IMR-90 (cell line): ENCODE data around the gene IMPG2. TPM values are rescaled to one million over a fixed set of nuclear protein-coding genes. Genes with fewer than 3 reads are reported as not detected.

Experiments used
- ATAC-seq: fragments of 200-7000 bp; cut with Tn5 transposase; 2 replicates; pipeline ENCODE4 v1.9.1; 2020; ENCODE audit warnings: low read depth, mild to moderate bottlenecking, moderate library complexity
- BruUV-seq: library from RNA; stranded (reverse); fragments of 400-500 nt; replicated peaks from 2 replicates; lab custom pipeline; 2021; lab: Mats Ljungman, UMichigan
- CTCF ChIA-PET: fragments of 300-600 bp; formaldehyde crosslinking; extraction: SDS; loops from one replicate; lab custom pipeline; 2021; ENCODE audit warnings: antibody characterized with exemption; lab: Yijun Ruan, JAX
- POLR2A ChIA-PET: fragments of 300-600 bp; sonication (Branson Sonifier 250); formaldehyde crosslinking; loops from one replicate; lab custom pipeline; 2022; ENCODE audit warnings: antibody characterized with exemption; ENCODE audit not compliant: unreplicated experiment; lab: Charles Lee
- DNase-seq: peaks from one replicate; pipeline ENCODE4 v3.0.0; 2013
- H2AFZ ChIP-seq: replicated peaks from 2 replicates; pipeline ENCODE3; 2013; ENCODE audit warnings: low read length, mild to moderate bottlenecking; ENCODE audit not compliant: poor library complexity
- H2AK5ac ChIP-seq: 2 replicates; pipeline ENCODE4 v1.6.1; 2013; ENCODE audit warnings: low read depth, low read length, inconsistent platforms
- H2AK9ac ChIP-seq: replicated peaks from 2 replicates; pipeline ENCODE3; 2013; ENCODE audit warnings: mild to moderate bottlenecking, low read depth, low read length, moderate library complexity; ENCODE audit not compliant: poor library complexity
- H2BK120ac ChIP-seq: 2 replicates; pipeline ENCODE4 v1.6.1; 2013; ENCODE audit warnings: low read depth, low read length, inconsistent platforms
- H2BK15ac ChIP-seq: 3 replicates; pipeline ENCODE4 v1.6.1; 2013; ENCODE audit warnings: low read depth, low read length, inconsistent platforms
- H2BK20ac ChIP-seq: 2 replicates; pipeline ENCODE4 v1.6.1; 2013; ENCODE audit warnings: low read depth, mild to moderate bottlenecking, inconsistent platforms, low read length, moderate library complexity
- H2BK5ac ChIP-seq: 2 replicates; pipeline ENCODE4 v1.6.1; 2013; ENCODE audit warnings: mild to moderate bottlenecking, low read depth, low read length, inconsistent platforms; ENCODE audit not compliant: poor library complexity, severe bottlenecking
- H3K14ac ChIP-seq: replicated peaks from 2 replicates; pipeline ENCODE4 v1.6.1; 2013; ENCODE audit warnings: low read depth, low read length, inconsistent platforms
- H3K18ac ChIP-seq: 2 replicates; pipeline ENCODE4 v1.6.1; 2013; ENCODE audit warnings: low read depth, low read length, control low read depth
- H3K23ac ChIP-seq: 2 replicates; pipeline ENCODE4 v1.6.1; 2013; ENCODE audit warnings: low read depth, low read length, inconsistent platforms
- H3K27ac ChIP-seq: 2 replicates; pipeline ENCODE4 v1.5.1; 2013; ENCODE audit warnings: mild to moderate bottlenecking, control low read depth, low read length; ENCODE audit not compliant: insufficient read depth
- H3K27me3 ChIP-seq: 2 replicates; pipeline ENCODE4 v1.6.1; 2013; ENCODE audit warnings: low read length; ENCODE audit not compliant: control insufficient read depth, insufficient read depth
- H3K36me3 ChIP-seq: 2 replicates; pipeline ENCODE4 v1.6.1; 2013; ENCODE audit warnings: low read length, mixed read lengths; ENCODE audit not compliant: control insufficient read depth, insufficient read depth
- H3K4ac ChIP-seq: 2 replicates; pipeline ENCODE4 v1.6.1; 2013; ENCODE audit warnings: low read depth, low read length, inconsistent platforms
- H3K4me1 ChIP-seq: 2 replicates; pipeline ENCODE4 v1.6.1; 2013; ENCODE audit warnings: low read length, mixed read lengths; ENCODE audit not compliant: control insufficient read depth, insufficient read depth
- H3K4me2 ChIP-seq: 2 replicates; pipeline ENCODE4 v1.6.1; 2013; ENCODE audit warnings: low read depth, mild to moderate bottlenecking, control low read depth, low read length, moderate library complexity
- H3K4me3 ChIP-seq: 2 replicates; pipeline ENCODE4 v1.5.1; 2013; ENCODE audit warnings: low read depth, mild to moderate bottlenecking, control low read depth, low read length, moderate library complexity; ENCODE audit not compliant: insufficient read depth
- H3K56ac ChIP-seq: 2 replicates; pipeline ENCODE4 v1.6.1; 2013; ENCODE audit warnings: low read length, inconsistent platforms; ENCODE audit not compliant: insufficient read depth; ENCODE audit errors: extremely low read depth
- H3K79me1 ChIP-seq, 2 experiments: 2 replicates each; pipeline ENCODE4 v1.6.1; 2013; ENCODE audit warnings: low read length in 2 of 2, inconsistent platforms in 1 of 2, low read depth in 1 of 2
- H3K9ac ChIP-seq: 2 replicates; pipeline ENCODE4 v1.6.1; 2013; ENCODE audit warnings: low read depth, low read length, control low read depth
- H3K9me1 ChIP-seq: 2 replicates; pipeline ENCODE4 v1.6.1; 2013; ENCODE audit warnings: low read length, inconsistent platforms; ENCODE audit not compliant: insufficient read depth
- H3K9me3 ChIP-seq: 2 replicates; pipeline ENCODE4 v1.6.1; 2013; ENCODE audit warnings: low read length; ENCODE audit not compliant: control insufficient read depth, insufficient read depth
- H4K20me1 ChIP-seq: 2 replicates; pipeline ENCODE4 v1.6.1; 2013; ENCODE audit warnings: low read length, inconsistent platforms; ENCODE audit not compliant: insufficient read depth
- H4K5ac ChIP-seq: 2 replicates; pipeline ENCODE4 v1.6.1; 2013; ENCODE audit warnings: mild to moderate bottlenecking, low read depth, low read length, control low read depth
- H4K8ac ChIP-seq, 2 experiments: 2 replicates each; pipeline ENCODE4 v1.6.1; 2013; ENCODE audit warnings: low read depth in 2 of 2, low read length in 2 of 2, control low read depth in 1 of 2, inconsistent platforms in 1 of 2
- H4K91ac ChIP-seq: 2 replicates; pipeline ENCODE4 v1.6.1; 2013; ENCODE audit warnings: low read depth, low read length, inconsistent platforms; ENCODE audit not compliant: insufficient read depth
- BHLHE40 ChIP-seq: fragments of 150-350 bp; IDR thresholded peaks from 2 replicates; pipeline ENCODE4 v1.6.1; 2016; ENCODE audit warnings: mild to moderate bottlenecking, low read depth, low read length
- CEBPB ChIP-seq: IDR thresholded peaks from 2 replicates; pipeline ENCODE4 v1.6.1; 2012; ENCODE audit warnings: low read depth, low read length, improper control_type of control experiment
- CHD1 ChIP-seq: IDR thresholded peaks from 2 replicates; pipeline ENCODE4 v1.6.1; 2012; ENCODE audit warnings: low read depth, low read length, improper control_type of control experiment
- MAFK ChIP-seq: IDR thresholded peaks from 2 replicates; pipeline ENCODE4 v1.6.1; 2012; ENCODE audit warnings: low read depth, low read length, improper control_type of control experiment
- POLR2A ChIP-seq: IDR thresholded peaks from 2 replicates; pipeline ENCODE4 v1.6.1; 2012; ENCODE audit warnings: mild to moderate bottlenecking, low read depth, low read length
- RFX5 ChIP-seq: IDR thresholded peaks from 2 replicates; pipeline ENCODE4 v1.8.0; 2012; ENCODE audit warnings: low read depth, mild to moderate bottlenecking, low read length, moderate library complexity
- USF2 ChIP-seq: fragments of 150-350 bp; IDR thresholded peaks from 2 replicates; pipeline ENCODE4 v1.6.1; 2017; ENCODE audit warnings: mild to moderate bottlenecking, antibody characterized with exemption, low read length, low read depth
- dilution Hi-C: fragments of 300-500 bp; cut with HindIII; formaldehyde crosslinking; loops from one replicate; pipeline ENCODE4 v1.14.3; 2018; ENCODE audit warnings: low sequenced_read_pairs; ENCODE audit not compliant: unreplicated experiment
- in situ Hi-C: fragments of 300-500 bp; cut with MboI; formaldehyde crosslinking; loops from 3 replicates; pipeline ENCODE4 v1.14.3; 2019; ENCODE audit warnings: low sequenced_read_pairs, inconsistent platforms, mixed read lengths
- intact Hi-C: fragments of 100-400 bp; cut with micrococcal nuclease; formaldehyde crosslinking; loops from 2 replicates; pipeline ENCODE4 v1.10.0; 2022
- polyA plus RNA-seq, 3 experiments: library from polyadenylated mRNA; depleted of rRNA; stranded (reverse); fragments of >200 nt; gene quantifications; 2 replicates each; pipeline ENCODE4 v1.2.3, GENCODE V29; 2012; ENCODE audit warnings: low replicate concordance in 1 of 3
- total RNA-seq: library from RNA; depleted of rRNA; stranded (reverse); fragments of >200 nt; gene quantifications from 2 replicates; pipeline ENCODE4 v1.2.3, GENCODE V29; 2012

Gene IMPG2
- total and polyA plus RNA-seq, 2 of the 4 experiments (the other 2 are of a cell fraction), result 0.10 to 0.18 TPM

- Histone ChIP-seq H4K5ac (no peak overlapping the region), H3K27ac (no peak overlapping the region), H4K91ac (no peak overlapping the region), H2AK5ac (no peak overlapping the region), H3K36me3 (no peaks in the 10 kb centered on the region), H3K4me3 (no peak overlapping the region), H3K56ac (no peak overlapping the region), H4K20me1 (no peaks in the 10 kb centered on the region), H4K8ac (no peak overlapping the region), H2BK5ac (no peak overlapping the region), H2AK9ac (no peak overlapping the region), H2BK15ac (no peak overlapping the region), H3K4me2 (no peak overlapping the region), H2BK120ac (no peak overlapping the region), H3K9ac (no peak overlapping the region), H2BK20ac (no peak overlapping the region), H3K18ac (no peak overlapping the region), H3K79me1 (no peaks in the 10 kb centered on the region), H3K27me3 (no peaks in the 10 kb centered on the region), H3K23ac (no peak overlapping the region), H3K9me1 (no peaks in the 10 kb centered on the region), H3K9me3 (no peaks in the 10 kb centered on the region), H2AFZ (no peak overlapping the region), H3K4me1 (no peaks in the 10 kb centered on the region; the same call in 1 of the 2 replicates), H3K4ac (no peak overlapping the region), H3K14ac (no peak overlapping the region)
- intact Hi-C loops (no loop called here), dilution Hi-C loops (no loop called here), in situ Hi-C loops (no loop called here)
- no peak for ATAC-seq
- DNase-seq, result no peak
- TF ChIP-seq CEBPB (no peak), RFX5 (no peak), CHD1 (no peak), USF2 (no peak), POLR2A (no peak), MAFK (no peak), BHLHE40 (no peak)
- BruUV-seq, result no TSS peak
- CTCF ChIA-PET, result no interaction called here
- POLR2A ChIA-PET, result no interaction called here
Observed at GRCh38 chr3:101278727-101279126, 41.6 kb downstream of the IMPG2 start.
